Stimulated activated naive CD4-positive, alpha-beta T cell treated with Interleukin-2 at 50 U/mL for 16 hours (primary cell): ENCODE data around the gene MKNK2.

Experiments
- DNase-seq: peaks from one replicate; lab custom pipeline; 2025; lab: John Stamatoyannopoulos, UW

The MKNK2 gene

GRCh38 chr19:2032296-2032941 lies 18.6 kb downstream of the MKNK2 start:
- DNase-seq, result peak; percentile 23

- no peak for DNase-seq
These were observed 23.7 kb downstream of the MKNK2 start for GRCh38 chr19:2027361-2027760.

- no peak for DNase-seq
These were observed 24.3 kb downstream of the MKNK2 start for GRCh38 chr19:2026770-2027169.

- DNase-seq, result no peak
These were observed 28.8 kb downstream of the MKNK2 start for GRCh38 chr19:2022289-2022688.

GRCh38 chr19:2021453-2022140 lies 29.4 kb downstream of the MKNK2 start:
- DNase-seq, result no peak

GRCh38 chr19:2018752-2019151 lies 32.3 kb downstream of the MKNK2 start:
- DNase-seq, result no peak

GRCh38 chr19:2016041-2016807 lies 34.8 kb downstream of the MKNK2 start:
- DNase-seq, result peak; percentile 50

- peak; percentile 49 for DNase-seq
These were observed 35.5 kb downstream of the MKNK2 start, which contains the start of gene BTBD2 for GRCh38 chr19:2015608-2015950. Gene BTBD2, minus strand, starts transcription at chr19:2015714. Its CDS starts 11 bp downstream, at chr19:2015703.

GRCh38 chr19:2014731-2015607 lies 36.1 kb downstream of the MKNK2 start:
- no peak for DNase-seq

- no peak for DNase-seq
These were observed 36.9 kb downstream of the MKNK2 start for GRCh38 chr19:2014131-2014571.

GRCh38 chr19:2013683-2013961 lies 37.4 kb downstream of the MKNK2 start:
- DNase-seq, result no peak

- DNase-seq, result no peak
These were observed 37.9 kb downstream of the MKNK2 start for GRCh38 chr19:2012941-2013682.

GRCh38 chr19:2011169-2011568 lies 39.9 kb downstream of the MKNK2 start:
- DNase-seq, result no peak

- no peak for DNase-seq
These were observed 40.8 kb downstream of the MKNK2 start for GRCh38 chr19:2010135-2010668.

- DNase-seq, result no peak
These were observed 47.2 kb downstream of the MKNK2 start for GRCh38 chr19:2003874-2004273.

GRCh38 chr19:1999856-2000515 lies 51.1 kb downstream of the MKNK2 start:
- DNase-seq, result no peak

- DNase-seq, result no peak
These were observed 52.0 kb downstream of the MKNK2 start for GRCh38 chr19:1998712-1999708.

GRCh38 chr19:1997353-1998233 lies 53.5 kb downstream of the MKNK2 start:
- DNase-seq, result no peak
